GM21526 (cell line): Measurements from ENCODE around the gene VTI1B.
"Not testable (repeated sequence)": the region's sequence is repeated elsewhere in the genome, so short reads cannot be mapped to it uniquely, and the experiment has no call there.

Source experiments
- ATAC-seq: cut with Tn5 transposase; IDR thresholded peaks from one replicate; pipeline ENCODE4 v1.9.1; 2021; ENCODE audit warnings: moderate library complexity; ENCODE audit not compliant: unreplicated experiment, low FRiP score

Gene VTI1B

GRCh38 chr14:67633451-67634147 is 40.8 kb downstream of the VTI1B start:
- ATAC-seq = no peak

- ATAC-seq = no peak
Observed at GRCh38 chr14:67630938-67631337, 43.5 kb downstream of the VTI1B start.

GRCh38 chr14:67630186-67630585 is 44.2 kb downstream of the VTI1B start:
- no peak for ATAC-seq

GRCh38 chr14:67627519-67627918 is 46.9 kb downstream of the VTI1B start:
- ATAC-seq = no peak

GRCh38 chr14:67626131-67626530 is 48.3 kb downstream of the VTI1B start:
- not testable (repeated sequence) for ATAC-seq

- ATAC-seq = no peak
Observed at GRCh38 chr14:67623114-67623513, 51.3 kb downstream of the VTI1B start.

GRCh38 chr14:67622675-67623074 is 51.8 kb downstream of the VTI1B start:
- ATAC-seq = no peak

GRCh38 chr14:67620217-67620785 is 54.1 kb downstream of the VTI1B start:
- ATAC-seq = no peak

- ATAC-seq = peak; percentile 86
Observed at GRCh38 chr14:67619446-67620216, 54.8 kb downstream of the VTI1B start, which contains the start of gene ARG2. TSS of gene ARG2 (plus strand) at chr14:67619920. CDS start at chr14:67619978, 58 bp downstream.

- no peak for ATAC-seq
Observed at GRCh38 chr14:67618617-67619063, 55.8 kb downstream of the VTI1B start.

- ATAC-seq = no peak
Observed at GRCh38 chr14:67610491-67610890, 63.9 kb downstream of the VTI1B start.

- no peak for ATAC-seq
Observed at GRCh38 chr14:67609642-67610310, 64.7 kb downstream of the VTI1B start.

GRCh38 chr14:67607646-67608045 is 66.8 kb downstream of the VTI1B start:
- no peak for ATAC-seq

- peak; percentile 60 for ATAC-seq
Observed at GRCh38 chr14:67602995-67603545, 71.4 kb downstream of the VTI1B start.

- ATAC-seq = no peak
Observed at GRCh38 chr14:67602076-67602475, 72.4 kb downstream of the VTI1B start.

- not testable (repeated sequence) for ATAC-seq
Observed at GRCh38 chr14:67600562-67600974, 73.9 kb downstream of the VTI1B start.

- peak; percentile 85 for ATAC-seq
Observed at GRCh38 chr14:67599698-67600561, 74.5 kb downstream of the VTI1B start, which contains the start of gene PIGH. TSS of gene PIGH (minus strand) at chr14:67600268. CDS start at chr14:67600203, 65 bp downstream.
